ENCODE measurements around the gene TRAM2. TPM values are rescaled to one million over a fixed set of nuclear protein-coding genes. Genes with fewer than 3 reads are reported as not detected.

The TRAM2 gene
- total and polyA plus RNA-seq, 2 donors from 2014 or later = 4.5 to 20.7 TPM

- TF ChIP-seq CTCF (IDR thresholded peaks at IDR 0.05; ENCODE audit: borderline replicate concordance, extremely low read depth, insufficient read depth) = no peak
- Histone ChIP-seq H3K27me3 (ENCODE audit: control insufficient read depth, insufficient read depth, low read length) (no peaks in the 10 kb centered on the region), H3K27ac (ENCODE audit: low read depth in 2 of 2, low read length in 2 of 2) (no peak overlapping the region)
Observed at GRCh38 chr6:52498538-52499017, 78.3 kb downstream of the TRAM2 start.

GRCh38 chr6:52497652-52498408 lies 79.0 kb downstream of the TRAM2 start:
- H3K9me3 ChIP-seq (ENCODE audit: control insufficient read depth in 2 of 3, insufficient read depth in 1 of 3, low read length in 3 of 3) = no peaks in the 10 kb centered on the region
- no peak for TF ChIP-seq CTCF (IDR thresholded peaks at IDR 0.05; ENCODE audit: borderline replicate concordance, extremely low read depth, insufficient read depth)
- no peaks in the 10 kb centered on the region for H3K36me3 ChIP-seq (ENCODE audit: control insufficient read depth in 2 of 3, insufficient read depth in 3 of 3, low read length in 3 of 3)
- H3K4me3 ChIP-seq (ENCODE audit: low read length in 3 of 3) = no peak overlapping the region
- H3K9ac ChIP-seq (ENCODE audit: low read length in 3 of 3) = no peak overlapping the region
- DNase-seq (no peak), FAIRE-seq (no peak)
- intact Hi-C loops (cut with DNase I) = no loop called here
- no peak overlapping the region for H3K27ac ChIP-seq (ENCODE audit: low read depth in 2 of 2, low read length in 2 of 2)
- H3K27me3 ChIP-seq (ENCODE audit: control insufficient read depth, insufficient read depth, low read length) = no peaks in the 10 kb centered on the region
- H3K4me1 ChIP-seq (ENCODE audit: control insufficient read depth in 2 of 3, insufficient read depth in 2 of 3, low read depth in 1 of 3, low read length in 3 of 3) = no peaks in the 10 kb centered on the region

More at GRCh38 chr6:52498538-52499017, 78.3 kb downstream of the TRAM2 start:
- FAIRE-seq = no peak
- intact Hi-C loops (cut with DNase I) = no loop called here
- H3K4me1 ChIP-seq (ENCODE audit: control insufficient read depth in 2 of 3, insufficient read depth in 2 of 3, low read depth in 1 of 3, low read length in 3 of 3) = peaks cover 0 to 3% (median 0%) of the 10 kb centered on the region in 3 donors
- no peaks in the 10 kb centered on the region for H3K36me3 ChIP-seq (ENCODE audit: control insufficient read depth in 2 of 3, insufficient read depth in 3 of 3, low read length in 3 of 3)
- no peaks in the 10 kb centered on the region for H3K9me3 ChIP-seq (ENCODE audit: control insufficient read depth in 2 of 3, insufficient read depth in 1 of 3, low read length in 3 of 3)
- no peak for DNase-seq
- no peak overlapping the region for H3K4me3 ChIP-seq (ENCODE audit: low read length in 3 of 3)
- no peak overlapping the region for H3K9ac ChIP-seq (ENCODE audit: low read length in 3 of 3)

- Histone ChIP-seq H3K4me1 (ENCODE audit: control insufficient read depth in 2 of 3, insufficient read depth in 2 of 3, low read depth in 1 of 3, low read length in 3 of 3) (no peaks in the 10 kb centered on the region), H3K36me3 (ENCODE audit: control insufficient read depth in 2 of 3, insufficient read depth in 3 of 3, low read length in 3 of 3) (no peaks in the 10 kb centered on the region), H3K27me3 (ENCODE audit: control insufficient read depth, insufficient read depth, low read length) (no peaks in the 10 kb centered on the region), H3K27ac (ENCODE audit: low read depth in 2 of 2, low read length in 2 of 2) (no peak overlapping the region), H3K9me3 (ENCODE audit: control insufficient read depth in 2 of 3, insufficient read depth in 1 of 3, low read length in 3 of 3) (no peaks in the 10 kb centered on the region), H3K4me3 (ENCODE audit: low read length in 3 of 3) (no peak overlapping the region), H3K9ac (ENCODE audit: low read length in 3 of 3) (no peak overlapping the region)
- DNase-seq = no peak
- no peak for FAIRE-seq
- no peak for TF ChIP-seq CTCF (IDR thresholded peaks at IDR 0.05; ENCODE audit: borderline replicate concordance, extremely low read depth, insufficient read depth)
- intact Hi-C loops (cut with DNase I) = no loop called here
Observed at GRCh38 chr6:52496631-52497030, 80.2 kb downstream of the TRAM2 start.
